B cell (primary cell): Measurements from ENCODE around the gene TPST2. TPM values are rescaled to one million over a fixed set of nuclear protein-coding genes. Genes with fewer than 3 reads are reported as not detected.

Experiments
- ATAC-seq: fragments of 200-7000 bp; cut with Tn5 transposase; one replicate; pipeline ENCODE4 v1.10.0; 2021; ENCODE audit warnings: low read depth, mild to moderate bottlenecking, moderate number of reproducible peaks, moderate library complexity
- CTCF ChIA-PET: fragments of 350-600 bp; sonication (Branson Sonifier 250); formaldehyde crosslinking; loops from one replicate; lab custom pipeline; 2021; ENCODE audit warnings: antibody characterized with exemption, inconsistent platforms; lab: Charles Lee
- POLR2A ChIA-PET: fragments of 350-600 bp; sonication (Branson Sonifier 250); formaldehyde crosslinking; loops from one replicate; lab custom pipeline; 2021; ENCODE audit warnings: antibody characterized with exemption; lab: Charles Lee
- DNase-seq: peaks from one replicate; pipeline ENCODE4 v3.0.0; 2013
- H2AFZ ChIP-seq: 2 replicates; pipeline ENCODE4 v1.6.1; 2012; ENCODE audit warnings: mild to moderate bottlenecking, low read depth, low read length; ENCODE audit not compliant: insufficient read depth, poor library complexity, severe bottlenecking
- H3K27ac ChIP-seq, 2 donors: 1 replicate in 1 of 2; 2 replicates in 1 of 2; pipeline ENCODE4 v1.5.1; 2012 to 2013; ENCODE audit warnings: low read length in 2 of 2, mild to moderate bottlenecking in 2 of 2, moderate library complexity in 1 of 2
- H3K27me3 ChIP-seq, 4 experiments: fragments of 200-600 bp in 1 of 4; sonication (generic) in 1 of 4; replicated peaks in 1 of 4; 1 replicate in 2 of 4; 2 replicates in 2 of 4; pipeline versions ENCODE4 v1.6.1 to v1.7.0; 2013 to 2016; ENCODE audit warnings: low read length in 3 of 4, mild to moderate bottlenecking in 2 of 4, mixed read lengths in 1 of 4, moderate library complexity in 1 of 4; ENCODE audit not compliant: insufficient read depth in 4 of 4, control insufficient read depth in 3 of 4; ENCODE audit errors: control extremely low read depth in 1 of 4
- H3K36me3 ChIP-seq, 2 experiments: replicated peaks in 1 of 2; 1 replicate in 1 of 2; 2 replicates in 1 of 2; pipeline versions ENCODE4 v1.6.1 to v1.7.1; 2013; ENCODE audit warnings: low read length in 1 of 2; ENCODE audit not compliant: insufficient read depth in 2 of 2, control insufficient read depth in 1 of 2; ENCODE audit errors: control extremely low read depth in 1 of 2, extremely low read depth in 1 of 2
- H3K4me1 ChIP-seq, 2 donors: fragments of 200-600 bp in 1 of 2; sonication (generic) in 1 of 2; 1 replicate in 1 of 2; 2 replicates in 1 of 2; pipeline versions ENCODE4 v1.5.1 to v1.6.1; 2013 to 2017; ENCODE audit warnings: low read length in 2 of 2; ENCODE audit not compliant: control insufficient read depth in 2 of 2, insufficient read depth in 2 of 2
- H3K4me2 ChIP-seq: replicated peaks from 2 replicates; pipeline ENCODE3; 2012; ENCODE audit warnings: mild to moderate bottlenecking, low read depth, low read length; ENCODE audit not compliant: poor library complexity, severe bottlenecking
- H3K4me3 ChIP-seq, 5 experiments: fragments of 200-600 bp in 1 of 5; sonication (generic) in 1 of 5; 1 replicate in 3 of 5; 2 replicates in 2 of 5; pipeline versions ENCODE4 v1.5.1 to v1.7.0; 2011 to 2016; ENCODE audit warnings: low read length in 4 of 5, mild to moderate bottlenecking in 4 of 5, low read depth in 2 of 5, control low read depth in 1 of 5, moderate library complexity in 1 of 5; ENCODE audit not compliant: insufficient read depth in 1 of 5; ENCODE audit errors: control extremely low read depth in 1 of 5, extremely low read depth in 1 of 5
- H3K79me2 ChIP-seq: fragments of 200-600 bp; sonication (generic); one replicate; pipeline ENCODE4 v1.6.0; 2016; ENCODE audit warnings: low read length; ENCODE audit not compliant: control insufficient read depth, insufficient read depth
- H3K9ac ChIP-seq: fragments of 200-600 bp; sonication (generic); 2 replicates; pipeline ENCODE4 v1.6.1; 2017; ENCODE audit warnings: mild to moderate bottlenecking, low read length, moderate library complexity
- H3K9me3 ChIP-seq, 3 donors: one replicate each; pipeline versions ENCODE4 v1.6.1 to v1.7.1; 2013; ENCODE audit warnings: low read length in 2 of 3; ENCODE audit not compliant: control insufficient read depth in 2 of 3, insufficient read depth in 1 of 3; ENCODE audit errors: control extremely low read depth in 1 of 3
- H4K20me1 ChIP-seq: 2 replicates; pipeline ENCODE4 v1.6.0; 2012; ENCODE audit warnings: mild to moderate bottlenecking, low read length; ENCODE audit not compliant: insufficient read depth, control insufficient read depth, poor library complexity, severe bottlenecking
- H3K27ac Mint-ChIP-seq: one replicate; pipeline ENCODE4 v1.8.0; 2021; ENCODE audit warnings: mixed read lengths
- H3K27me3 Mint-ChIP-seq: one replicate; pipeline ENCODE4 v1.8.0; 2021; ENCODE audit warnings: mixed read lengths
- H3K4me1 Mint-ChIP-seq: one replicate; pipeline ENCODE4 v1.8.0; 2021; ENCODE audit warnings: mixed read lengths
- H3K4me3 Mint-ChIP-seq: one replicate; pipeline ENCODE4 v1.8.0; 2021; ENCODE audit warnings: mixed read lengths
- H3K9me3 Mint-ChIP-seq: one replicate; pipeline ENCODE4 v1.8.0; 2022; ENCODE audit warnings: mixed read lengths; ENCODE audit not compliant: insufficient read depth
- EZH2 ChIP-seq: IDR thresholded peaks from 2 replicates; pipeline ENCODE4 v1.6.1; 2012; ENCODE audit warnings: borderline replicate concordance, low read depth, mild to moderate bottlenecking, moderate library complexity, low read length; ENCODE audit not compliant: insufficient read depth, poor library complexity, severe bottlenecking
- WGBS: methylation state at CpG from one replicate; pipeline ENCODE4 v1.1.5; 2013; ENCODE audit warnings: missing lambda C conversion rate; ENCODE audit not compliant: insufficient coverage; 5-methylcytosine and 5-hydroxymethylcytosine counted together
- intact Hi-C: fragments of 100-400 bp; cut with micrococcal nuclease; formaldehyde crosslinking; loops from one replicate; pipeline ENCODE4 v1.10.0; 2022
- polyA plus RNA-seq: library from polyadenylated mRNA; depleted of rRNA; stranded (reverse); fragments of >200 nt; gene quantifications from 2 replicates; pipeline ENCODE4 v1.2.3, GENCODE V29; 2012
- total RNA-seq, 2 donors: library from RNA; stranded (reverse); fragments of 120-200 nt in 1 of 2; gene quantifications; 1 replicate in 1 of 2; 2 replicates in 1 of 2; pipeline versions ENCODE4 v1.2.3 to v1.2.4, GENCODE V29; 2013 to 2022
- TF ChIP-seq, protein P1 (sequence below): fragments of 200-600 bp; IDR thresholded peaks from one replicate; pipeline ENCODE4 v1.8.0; 2022; ENCODE audit warnings: antibody characterized with exemption, mild to moderate bottlenecking

Gene TPST2
- total and polyA plus RNA-seq, 2 donors (not counting 1 experiment from before 2014, with no cell fraction given) = 16.6 to 43.1 TPM

GRCh38 chr22:26635117-26635516, 45.2 kb upstream of the TPST2 start:
- DNase-seq = no peak
- no peaks in the 10 kb centered on the region for H3K4me1 Mint-ChIP-seq
- no peak overlapping the region for H3K4me3 Mint-ChIP-seq
- ATAC-seq = no peak
- POLR2A ChIA-PET = no interaction called here
- Histone ChIP-seq H3K79me2 (no peaks in the 10 kb centered on the region), H2AFZ (no peak overlapping the region), H3K4me2 (no peak overlapping the region), H3K27me3 (no peaks in the 10 kb centered on the region), H3K9ac (no peak overlapping the region), H3K4me1 (no peaks in the 10 kb centered on the region), H3K27ac (no peak overlapping the region), H3K9me3 (peaks cover 0 to 8% (median 0%) of the 10 kb centered on the region in 3 donors), H3K36me3 (no peaks in the 10 kb centered on the region), H4K20me1 (no peaks in the 10 kb centered on the region), H3K4me3 (no peak overlapping the region)
- H3K9me3 Mint-ChIP-seq = no peaks in the 10 kb centered on the region
- CTCF ChIA-PET = no interaction called here
- TF ChIP-seq EZH2 = no peak
- TF ChIP-seq, protein P1, sequence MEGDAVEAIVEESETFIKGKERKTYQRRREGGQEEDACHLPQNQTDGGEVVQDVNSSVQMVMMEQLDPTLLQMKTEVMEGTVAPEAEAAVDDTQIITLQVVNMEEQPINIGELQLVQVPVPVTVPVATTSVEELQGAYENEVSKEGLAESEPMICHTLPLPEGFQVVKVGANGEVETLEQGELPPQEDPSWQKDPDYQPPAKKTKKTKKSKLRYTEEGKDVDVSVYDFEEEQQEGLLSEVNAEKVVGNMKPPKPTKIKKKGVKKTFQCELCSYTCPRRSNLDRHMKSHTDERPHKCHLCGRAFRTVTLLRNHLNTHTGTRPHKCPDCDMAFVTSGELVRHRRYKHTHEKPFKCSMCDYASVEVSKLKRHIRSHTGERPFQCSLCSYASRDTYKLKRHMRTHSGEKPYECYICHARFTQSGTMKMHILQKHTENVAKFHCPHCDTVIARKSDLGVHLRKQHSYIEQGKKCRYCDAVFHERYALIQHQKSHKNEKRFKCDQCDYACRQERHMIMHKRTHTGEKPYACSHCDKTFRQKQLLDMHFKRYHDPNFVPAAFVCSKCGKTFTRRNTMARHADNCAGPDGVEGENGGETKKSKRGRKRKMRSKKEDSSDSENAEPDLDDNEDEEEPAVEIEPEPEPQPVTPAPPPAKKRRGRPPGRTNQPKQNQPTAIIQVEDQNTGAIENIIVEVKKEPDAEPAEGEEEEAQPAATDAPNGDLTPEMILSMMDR = no peak
- peaks cover 10% of the 10 kb centered on the region for H3K27me3 Mint-ChIP-seq
- intact Hi-C loops = no loop called here
- WGBS = 100% methylated on average over 1 of the region's 2 CpGs
- no peak overlapping the region for H3K27ac Mint-ChIP-seq

GRCh38 chr22:26634189-26634588, 44.3 kb upstream of the TPST2 start:
- Histone ChIP-seq H3K4me2 (no peak overlapping the region), H3K4me3 (no peak overlapping the region), H3K4me1 (no peaks in the 10 kb centered on the region), H3K79me2 (no peaks in the 10 kb centered on the region), H3K9ac (no peak overlapping the region), H4K20me1 (no peaks in the 10 kb centered on the region), H2AFZ (no peak overlapping the region), H3K27ac (no peak overlapping the region), H3K36me3 (no peaks in the 10 kb centered on the region), H3K9me3 (peaks cover 0 to 9% (median 0%) of the 10 kb centered on the region in 3 donors), H3K27me3 (no peaks in the 10 kb centered on the region)
- TF ChIP-seq, protein P1 = no peak
- TF ChIP-seq EZH2 = no peak
- Mint-ChIP-seq H3K27ac (no peak overlapping the region), H3K4me3 (no peak overlapping the region), H3K9me3 (no peaks in the 10 kb centered on the region), H3K27me3 (peaks cover 10% of the 10 kb centered on the region), H3K4me1 (no peaks in the 10 kb centered on the region)
- WGBS = no CpG with 5 or more reads among the region's 3 CpGs
- CTCF ChIA-PET = no interaction called here
- POLR2A ChIA-PET = no interaction called here
- DNase-seq (no peak), ATAC-seq (no peak)
- intact Hi-C loops = no loop called here
